HEK293 (cell line): ENCODE data around the gene TMED9.
A peak's percentile ranks its signal among the peaks of the same experiment; 100 is the strongest.

ENCODE experiments used
- CTCF ChIP-seq: fragments of 450-650 bp; formaldehyde crosslinking; IDR thresholded peaks from 2 replicates; pipeline ENCODE4 v1.5.1; 2016; ENCODE audit warnings: missing biosample characterization, missing genetic modification characterization
- GLIS1 ChIP-seq: fragments of 450-650 bp; formaldehyde crosslinking; IDR thresholded peaks from 2 replicates; pipeline ENCODE4 v1.5.1; 2016; ENCODE audit warnings: missing biosample characterization, missing genetic modification characterization
- IKZF3 ChIP-seq: fragments of 450-650 bp; IDR thresholded peaks from 2 replicates; pipeline ENCODE4 v1.5.0; 2018; ENCODE audit warnings: missing biosample characterization, mild to moderate bottlenecking, missing genetic modification characterization, moderate library complexity
- OVOL3 ChIP-seq: fragments of 450-650 bp; formaldehyde crosslinking; IDR thresholded peaks from 2 replicates; pipeline ENCODE4 v1.5.1; 2016; ENCODE audit warnings: missing biosample characterization, missing genetic modification characterization
- RBAK ChIP-seq: fragments of 450-650 bp; formaldehyde crosslinking; IDR thresholded peaks from 2 replicates; pipeline ENCODE4 v1.5.1; 2016; ENCODE audit warnings: missing biosample characterization, missing genetic modification characterization
- SCRT1 ChIP-seq: fragments of 450-650 bp; formaldehyde crosslinking; IDR thresholded peaks from 2 replicates; pipeline ENCODE4 v1.5.1; 2016; ENCODE audit warnings: missing biosample characterization, missing genetic modification characterization, borderline replicate concordance
- SCRT2 ChIP-seq: fragments of 450-650 bp; formaldehyde crosslinking; IDR thresholded peaks from 2 replicates; pipeline ENCODE4 v1.5.1; 2016; ENCODE audit warnings: missing biosample characterization, missing genetic modification characterization
- SP2 ChIP-seq: fragments of 450-650 bp; formaldehyde crosslinking; IDR thresholded peaks from 2 replicates; pipeline ENCODE4 v1.5.1; 2016; ENCODE audit warnings: missing biosample characterization, missing genetic modification characterization
- SP3 ChIP-seq: fragments of 450-650 bp; formaldehyde crosslinking; IDR thresholded peaks from 2 replicates; pipeline ENCODE4 v1.5.1; 2016; ENCODE audit warnings: missing biosample characterization, missing genetic modification characterization
- ZBTB17 ChIP-seq: fragments of 450-650 bp; formaldehyde crosslinking; IDR thresholded peaks from 2 replicates; pipeline ENCODE4 v1.5.1; 2016; ENCODE audit warnings: missing biosample characterization, missing genetic modification characterization
- ZBTB48 ChIP-seq: fragments of 450-650 bp; formaldehyde crosslinking; IDR thresholded peaks from 2 replicates; pipeline ENCODE4 v1.5.1; 2016; ENCODE audit warnings: missing biosample characterization, missing genetic modification characterization
- ZBTB8A ChIP-seq: fragments of 450-650 bp; formaldehyde crosslinking; IDR thresholded peaks from 2 replicates; pipeline ENCODE4 v1.5.1; 2016; ENCODE audit warnings: missing biosample characterization, missing genetic modification characterization
- ZFP37 ChIP-seq: fragments of 450-650 bp; formaldehyde crosslinking; IDR thresholded peaks from 2 replicates; pipeline ENCODE4 v1.5.1; 2016; ENCODE audit warnings: missing biosample characterization, missing genetic modification characterization
- ZFP69B ChIP-seq: fragments of 450-650 bp; formaldehyde crosslinking; IDR thresholded peaks from 2 replicates; pipeline ENCODE4 v1.5.1; 2016; ENCODE audit warnings: missing biosample characterization, missing genetic modification characterization
- ZNF114 ChIP-seq: fragments of 450-650 bp; formaldehyde crosslinking; IDR thresholded peaks from 2 replicates; pipeline ENCODE4 v1.5.0; 2017; ENCODE audit warnings: missing biosample characterization, missing genetic modification characterization
- ZNF133 ChIP-seq: fragments of 450-650 bp; formaldehyde crosslinking; IDR thresholded peaks from 2 replicates; pipeline ENCODE4 v1.5.1; 2016; ENCODE audit warnings: missing biosample characterization, missing genetic modification characterization
- ZNF169 ChIP-seq: fragments of 450-650 bp; formaldehyde crosslinking; IDR thresholded peaks from 2 replicates; pipeline ENCODE4 v1.5.1; 2016; ENCODE audit warnings: missing biosample characterization, missing genetic modification characterization
- ZNF211 ChIP-seq: fragments of 450-650 bp; formaldehyde crosslinking; IDR thresholded peaks from 2 replicates; pipeline ENCODE4 v1.5.1; 2016; ENCODE audit warnings: low read depth, missing biosample characterization, missing genetic modification characterization
- ZNF248 ChIP-seq: fragments of 450-650 bp; formaldehyde crosslinking; IDR thresholded peaks from 2 replicates; pipeline ENCODE4 v1.5.1; 2017; ENCODE audit warnings: missing biosample characterization, missing genetic modification characterization
- ZNF335 ChIP-seq: fragments of 450-650 bp; formaldehyde crosslinking; conservative IDR thresholded peaks from 2 replicates; pipeline ENCODE4 v1.5.1; 2016; ENCODE audit warnings: missing biosample characterization, missing genetic modification characterization
- ZNF629 ChIP-seq: fragments of 450-650 bp; formaldehyde crosslinking; IDR thresholded peaks from 2 replicates; pipeline ENCODE4 v1.5.1; 2017; ENCODE audit warnings: missing biosample characterization, missing genetic modification characterization
- ZNF664 ChIP-seq: fragments of 450-650 bp; formaldehyde crosslinking; IDR thresholded peaks from 2 replicates; pipeline ENCODE4 v1.5.1; 2016; ENCODE audit warnings: missing biosample characterization, missing genetic modification characterization
- ZNF707 ChIP-seq: fragments of 450-650 bp; formaldehyde crosslinking; IDR thresholded peaks from 2 replicates; pipeline ENCODE4 v1.5.1; 2016; ENCODE audit warnings: missing biosample characterization, missing genetic modification characterization
- TF ChIP-seq, protein P1 (sequence below): fragments of 450-650 bp; formaldehyde crosslinking; IDR thresholded peaks from 2 replicates; pipeline ENCODE4 v1.5.1; 2016; ENCODE audit warnings: missing biosample characterization, missing genetic modification characterization, borderline replicate concordance
- TF ChIP-seq, protein P2 (sequence below): sonication (generic); formaldehyde crosslinking; IDR thresholded peaks from 2 replicates; pipeline ENCODE4 v1.8.1; 2022; ENCODE audit warnings: mild to moderate bottlenecking, moderate library complexity, missing genetic modification reagents
- TF ChIP-seq, protein P3 (sequence below): fragments of 450-650 bp; formaldehyde crosslinking; IDR thresholded peaks from 2 replicates; pipeline ENCODE4 v1.5.1; 2016; ENCODE audit warnings: missing biosample characterization, missing genetic modification characterization
- TF ChIP-seq, protein P4 (sequence below): fragments of 450-650 bp; formaldehyde crosslinking; IDR thresholded peaks from 2 replicates; pipeline ENCODE4 v1.5.1; 2016; ENCODE audit warnings: missing biosample characterization, missing genetic modification characterization

The TMED9 gene

GRCh38 chr5:177607452-177608192 lies 15.6 kb downstream of the TMED9 start (continued):
- TF ChIP-seq IKZF3 (tag by site-specific recombination), result 0 out of 2 replicates have a peak, but pooled peaks have one; percentile 15
- TF ChIP-seq ZNF248 (tag by site-specific recombination), result no peak
- TF ChIP-seq ZNF707, result no peak
- peak; percentile 51; the same call in 1 of the 2 replicates for TF ChIP-seq ZFP69B (tag by site-specific recombination)
- TF ChIP-seq CTCF (tag by site-specific recombination), result peak; percentile 95
- no peak for TF ChIP-seq ZNF211 (tag by site-specific recombination)
- TF ChIP-seq ZBTB8A (tag by site-specific recombination), result peak; percentile 31; the same call in 1 of the 2 replicates
- TF ChIP-seq, protein P1, sequence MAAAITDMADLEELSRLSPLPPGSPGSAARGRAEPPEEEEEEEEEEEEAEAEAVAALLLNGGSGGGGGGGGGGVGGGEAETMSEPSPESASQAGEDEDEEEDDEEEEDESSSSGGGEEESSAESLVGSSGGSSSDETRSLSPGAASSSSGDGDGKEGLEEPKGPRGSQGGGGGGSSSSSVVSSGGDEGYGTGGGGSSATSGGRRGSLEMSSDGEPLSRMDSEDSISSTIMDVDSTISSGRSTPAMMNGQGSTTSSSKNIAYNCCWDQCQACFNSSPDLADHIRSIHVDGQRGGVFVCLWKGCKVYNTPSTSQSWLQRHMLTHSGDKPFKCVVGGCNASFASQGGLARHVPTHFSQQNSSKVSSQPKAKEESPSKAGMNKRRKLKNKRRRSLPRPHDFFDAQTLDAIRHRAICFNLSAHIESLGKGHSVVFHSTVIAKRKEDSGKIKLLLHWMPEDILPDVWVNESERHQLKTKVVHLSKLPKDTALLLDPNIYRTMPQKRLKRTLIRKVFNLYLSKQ (tag by site-specific recombination), result no peak
- TF ChIP-seq ZNF629 (tag by site-specific recombination), result no peak
- TF ChIP-seq ZNF169, result no peak
- peak; percentile 70 for TF ChIP-seq GLIS1 (tag by site-specific recombination)
- TF ChIP-seq, protein P2, sequence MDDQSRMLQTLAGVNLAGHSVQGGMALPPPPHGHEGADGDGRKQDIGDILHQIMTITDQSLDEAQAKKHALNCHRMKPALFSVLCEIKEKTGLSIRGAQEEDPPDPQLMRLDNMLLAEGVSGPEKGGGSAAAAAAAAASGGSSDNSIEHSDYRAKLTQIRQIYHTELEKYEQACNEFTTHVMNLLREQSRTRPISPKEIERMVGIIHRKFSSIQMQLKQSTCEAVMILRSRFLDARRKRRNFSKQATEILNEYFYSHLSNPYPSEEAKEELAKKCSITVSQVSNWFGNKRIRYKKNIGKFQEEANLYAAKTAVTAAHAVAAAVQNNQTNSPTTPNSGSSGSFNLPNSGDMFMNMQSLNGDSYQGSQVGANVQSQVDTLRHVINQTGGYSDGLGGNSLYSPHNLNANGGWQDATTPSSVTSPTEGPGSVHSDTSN (CRISPR knock-in tag), result 0 out of 2 replicates have a peak, but pooled peaks have one; percentile 41
- no peak for TF ChIP-seq ZNF114 (tag by site-specific recombination)
- TF ChIP-seq ZBTB48, result no peak
- peak; percentile 94 for TF ChIP-seq ZBTB17 (tag by site-specific recombination)
- TF ChIP-seq ZFP37 (tag by site-specific recombination), result peak; percentile 42; the same call in 1 of the 2 replicates
- peak; percentile 94 for TF ChIP-seq SCRT2
- TF ChIP-seq OVOL3 (tag by site-specific recombination), result no peak
- TF ChIP-seq ZNF133, result no peak
- TF ChIP-seq ZNF664, result no peak
- TF ChIP-seq, protein P3, sequence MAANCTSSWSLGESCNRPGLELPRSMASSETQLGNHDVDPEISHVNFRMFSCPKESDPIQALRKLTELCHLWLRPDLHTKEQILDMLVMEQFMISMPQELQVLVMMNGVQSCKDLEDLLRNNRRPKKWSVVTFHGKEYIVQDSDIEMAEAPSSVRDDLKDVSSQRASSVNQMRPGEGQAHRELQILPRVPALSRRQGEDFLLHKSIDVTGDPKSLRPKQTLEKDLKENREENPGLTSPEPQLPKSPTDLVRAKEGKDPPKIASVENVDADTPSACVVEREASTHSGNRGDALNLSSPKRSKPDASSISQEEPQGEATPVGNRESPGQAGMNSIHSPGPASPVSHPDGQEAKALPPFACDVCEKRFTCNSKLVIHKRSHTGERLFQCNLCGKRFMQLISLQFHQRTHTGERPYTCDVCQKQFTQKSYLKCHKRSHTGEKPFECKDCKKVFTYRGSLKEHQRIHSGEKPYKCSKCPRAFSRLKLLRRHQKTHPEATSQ (tag by site-specific recombination), result no peak
- peak; percentile 72; the same call in 1 of the 2 replicates for TF ChIP-seq SCRT1 (tag by site-specific recombination)
- TF ChIP-seq SP2, result peak; percentile 58
- TF ChIP-seq, protein P4, sequence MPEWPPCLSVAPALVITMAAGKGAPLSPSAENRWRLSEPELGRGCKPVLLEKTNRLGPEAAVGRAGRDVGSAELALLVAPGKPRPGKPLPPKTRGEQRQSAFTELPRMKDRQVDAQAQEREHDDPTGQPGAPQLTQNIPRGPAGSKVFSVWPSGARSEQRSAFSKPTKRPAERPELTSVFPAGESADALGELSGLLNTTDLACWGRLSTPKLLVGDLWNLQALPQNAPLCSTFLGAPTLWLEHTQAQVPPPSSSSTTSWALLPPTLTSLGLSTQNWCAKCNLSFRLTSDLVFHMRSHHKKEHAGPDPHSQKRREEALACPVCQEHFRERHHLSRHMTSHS, result no peak
- no peak for TF ChIP-seq RBAK (tag by site-specific recombination)
- TF ChIP-seq SP3 (tag by site-specific recombination), result no peak
- TF ChIP-seq ZNF335 (tag by site-specific recombination), result peak; percentile 68
